Coronary artery (tissue), 2 donors: ENCODE data around the gene SKAP1.

ENCODE experiments used
- DNase-seq: peaks from one replicate; pipeline ENCODE4 v3.0.0-alpha.2; 2017; ENCODE audit warnings: low spot score
- H3K27ac ChIP-seq, 2 donors: fragments of 200-600 bp; sonication (generic); one replicate each; pipeline ENCODE4 v1.5.1; 2016 to 2019
- H3K4me3 ChIP-seq: fragments of 200-600 bp; sonication (generic); 2 replicates; pipeline ENCODE4 v1.5.1; 2016; ENCODE audit warnings: mild to moderate bottlenecking, moderate library complexity
- TF ChIP-seq, protein P1 (sequence below): fragments of 200-600 bp; sonication (generic); IDR thresholded peaks from one replicate; pipeline ENCODE4 v1.5.1; 2019; ENCODE audit warnings: antibody characterized with exemption

Gene SKAP1

GRCh38 chr17:48152289-48152688 is 277.7 kb downstream of the SKAP1 start:
- no peak for DNase-seq
- no peak overlapping the region for H3K4me3 ChIP-seq
- no peak overlapping the region for H3K27ac ChIP-seq
- TF ChIP-seq, protein P1, sequence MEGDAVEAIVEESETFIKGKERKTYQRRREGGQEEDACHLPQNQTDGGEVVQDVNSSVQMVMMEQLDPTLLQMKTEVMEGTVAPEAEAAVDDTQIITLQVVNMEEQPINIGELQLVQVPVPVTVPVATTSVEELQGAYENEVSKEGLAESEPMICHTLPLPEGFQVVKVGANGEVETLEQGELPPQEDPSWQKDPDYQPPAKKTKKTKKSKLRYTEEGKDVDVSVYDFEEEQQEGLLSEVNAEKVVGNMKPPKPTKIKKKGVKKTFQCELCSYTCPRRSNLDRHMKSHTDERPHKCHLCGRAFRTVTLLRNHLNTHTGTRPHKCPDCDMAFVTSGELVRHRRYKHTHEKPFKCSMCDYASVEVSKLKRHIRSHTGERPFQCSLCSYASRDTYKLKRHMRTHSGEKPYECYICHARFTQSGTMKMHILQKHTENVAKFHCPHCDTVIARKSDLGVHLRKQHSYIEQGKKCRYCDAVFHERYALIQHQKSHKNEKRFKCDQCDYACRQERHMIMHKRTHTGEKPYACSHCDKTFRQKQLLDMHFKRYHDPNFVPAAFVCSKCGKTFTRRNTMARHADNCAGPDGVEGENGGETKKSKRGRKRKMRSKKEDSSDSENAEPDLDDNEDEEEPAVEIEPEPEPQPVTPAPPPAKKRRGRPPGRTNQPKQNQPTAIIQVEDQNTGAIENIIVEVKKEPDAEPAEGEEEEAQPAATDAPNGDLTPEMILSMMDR: no peak

DNA sequence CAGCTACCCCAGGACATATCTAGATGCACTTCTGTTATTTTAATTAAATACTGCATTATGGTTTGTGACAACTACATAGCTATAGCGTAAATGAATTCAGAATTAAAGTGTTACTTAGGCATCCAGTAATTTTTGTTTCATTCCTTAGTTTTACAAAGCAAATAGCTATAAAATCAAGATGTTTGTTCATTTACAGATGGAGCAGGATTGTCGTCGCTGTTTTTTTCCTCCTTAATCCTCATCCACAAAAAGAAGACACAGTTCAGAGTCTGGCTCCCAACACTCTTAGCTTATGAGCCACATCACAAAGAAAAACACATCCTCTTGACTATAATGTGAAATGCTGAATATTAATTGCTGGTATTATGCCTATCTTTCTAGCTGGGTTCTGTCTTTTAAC is 278.8 kb downstream of the SKAP1 start:
- DNase-seq: no peak
- H3K27ac ChIP-seq: no peak overlapping the region
- TF ChIP-seq, protein P1: no peak
- H3K4me3 ChIP-seq: no peak overlapping the region

DNA sequence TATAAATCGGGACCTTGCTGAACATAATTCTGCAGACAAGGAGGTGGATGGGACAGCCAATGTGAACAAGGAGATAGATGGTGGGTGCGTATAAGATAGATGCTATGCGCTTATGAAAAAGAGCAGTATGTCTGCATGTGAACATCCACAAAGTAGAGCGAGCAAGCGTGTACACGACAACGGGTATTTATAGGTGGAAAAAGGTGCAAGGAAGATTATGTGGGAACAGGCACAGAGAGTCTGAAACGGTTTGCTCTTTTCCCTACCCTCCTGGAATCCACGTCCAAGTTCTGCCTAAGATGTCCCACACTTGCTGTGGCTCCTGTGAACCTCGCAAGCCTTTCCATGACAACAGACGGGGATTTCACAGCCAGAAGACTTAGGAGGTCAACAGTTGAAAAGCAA is 279.4 kb downstream of the SKAP1 start:
- DNase-seq: no peak
- TF ChIP-seq, protein P1: no peak
- H3K4me3 ChIP-seq: no peak overlapping the region
- H3K27ac ChIP-seq: no peak overlapping the region

GRCh38 chr17:48149787-48150463 is 280.1 kb downstream of the SKAP1 start:
- H3K4me3 ChIP-seq: no peak overlapping the region
- DNase-seq: no peak
- TF ChIP-seq, protein P1: no peak
- no peak overlapping the region for H3K27ac ChIP-seq

GRCh38 chr17:48148854-48149786 is 280.9 kb downstream of the SKAP1 start:
- DNase-seq: no peak
- H3K27ac ChIP-seq: no peak overlapping the region
- TF ChIP-seq, protein P1: no peak
- H3K4me3 ChIP-seq: no peak overlapping the region

DNA sequence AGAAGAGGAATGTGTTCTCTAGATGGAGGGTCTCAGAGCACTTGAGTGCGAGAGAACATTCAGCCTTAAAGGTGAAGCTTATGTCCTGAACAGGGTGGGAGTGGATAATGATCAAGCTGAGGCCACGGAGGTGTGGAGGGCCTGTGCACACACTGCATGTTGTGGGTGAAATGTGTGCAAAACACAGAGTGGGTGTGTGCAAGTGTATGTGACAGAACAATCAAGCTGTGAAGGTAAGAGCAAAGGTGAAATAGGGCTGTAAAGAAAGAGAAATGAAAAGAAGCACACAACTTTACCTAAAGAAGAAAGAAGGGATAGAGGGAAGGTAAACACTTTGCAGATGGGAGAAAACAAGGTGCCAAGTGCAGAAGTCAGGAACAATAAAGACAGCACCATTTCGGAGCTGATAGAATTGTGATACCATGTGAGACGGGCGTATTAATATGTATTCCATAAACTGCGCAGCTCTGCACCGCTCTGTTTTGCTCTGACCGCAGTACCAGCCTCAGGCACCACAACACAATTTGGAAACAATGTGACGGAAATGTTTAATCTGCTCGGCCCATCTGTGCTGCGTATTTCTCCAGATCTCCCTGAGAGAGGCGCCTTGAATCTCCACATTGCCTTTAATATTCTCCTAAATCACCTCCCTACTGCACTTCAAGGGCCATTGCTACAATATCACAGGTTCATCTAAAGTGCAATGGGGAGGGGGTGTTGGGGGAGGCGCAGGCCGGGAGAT is 281.8 kb downstream of the SKAP1 start:
- TF ChIP-seq, protein P1: no peak
- no peak for DNase-seq
- Histone ChIP-seq H3K27ac (no peak overlapping the region), H3K4me3 (no peak overlapping the region)
